ENCODE results near the gene MAGEA4. TPM values are rescaled to one million over a fixed set of nuclear protein-coding genes. Genes with fewer than 3 reads are reported as not detected.

MAGEA4 gene
- total RNA-seq, 1 donor from 2014 or later = not detected

GRCh38 chrX:151923648-151924047 lies 11.0 kb downstream of the MAGEA4 start:
- H3K27me3 Mint-ChIP-seq = no peaks in the 10 kb centered on the region
- no peak overlapping the region for H3K27ac Mint-ChIP-seq
- no peak overlapping the region for H3K4me3 Mint-ChIP-seq
- no peaks in the 10 kb centered on the region for H3K4me1 Mint-ChIP-seq (ENCODE audit: unreplicated experiment)
- no peak for TF ChIP-seq CTCF (conservative IDR thresholded peaks at IDR 0.05)
- DNase-seq (ENCODE audit: extremely low spot score, unreplicated experiment) = no peak
- H3K9me3 Mint-ChIP-seq = no peaks in the 10 kb centered on the region
- H3K36me3 Mint-ChIP-seq = no peaks in the 10 kb centered on the region

DNA sequence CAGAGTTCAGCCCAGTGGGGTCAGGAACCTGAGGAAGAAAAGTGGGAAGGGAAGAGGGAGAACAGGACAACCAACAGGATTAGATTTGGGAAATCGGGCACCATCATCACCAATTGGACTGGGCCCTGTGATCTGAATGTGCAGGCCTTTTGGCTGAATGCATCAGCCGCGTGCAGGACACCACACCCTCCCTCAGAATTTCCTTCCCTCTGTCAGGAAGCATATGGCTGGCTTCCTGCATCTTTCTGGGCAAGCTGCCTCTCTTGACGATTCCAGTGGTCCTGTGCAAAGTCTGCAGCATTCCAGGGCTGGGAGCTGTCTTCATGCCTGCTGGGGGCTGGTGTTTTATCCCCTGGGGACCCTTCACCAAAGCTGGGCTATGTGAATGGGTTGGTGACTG lies 16.4 kb downstream of the MAGEA4 start:
- no peaks in the 10 kb centered on the region for H3K9me3 Mint-ChIP-seq
- H3K4me1 Mint-ChIP-seq (ENCODE audit: unreplicated experiment) = no peaks in the 10 kb centered on the region
- no peak for TF ChIP-seq CTCF (conservative IDR thresholded peaks at IDR 0.05)
- H3K27ac Mint-ChIP-seq = no peak overlapping the region
- H3K4me3 Mint-ChIP-seq = no peak overlapping the region
- no peaks in the 10 kb centered on the region for H3K36me3 Mint-ChIP-seq
- no peak for DNase-seq (ENCODE audit: extremely low spot score, unreplicated experiment)
- H3K27me3 Mint-ChIP-seq = no peaks in the 10 kb centered on the region

DNA sequence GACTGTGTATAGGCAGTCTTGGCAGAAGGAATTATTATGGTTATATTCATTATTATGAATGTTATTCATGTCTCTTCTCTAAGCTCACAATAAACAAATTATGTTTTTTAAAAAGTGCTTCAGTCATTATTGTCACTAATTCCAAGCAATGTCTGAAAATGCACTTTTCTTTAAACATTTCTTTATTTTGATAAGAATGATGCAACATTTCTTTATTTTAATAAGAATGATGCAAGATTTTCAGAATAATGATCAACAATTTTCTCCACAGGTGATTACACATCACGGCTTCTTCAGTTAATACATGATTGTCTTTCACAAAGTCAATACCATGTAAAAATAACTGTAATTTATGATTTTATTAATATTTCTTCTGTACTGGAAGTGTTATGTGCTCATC lies 22.7 kb downstream of the MAGEA4 start:
- Mint-ChIP-seq H3K27ac (no peak overlapping the region), H3K4me3 (no peak overlapping the region), H3K4me1 (ENCODE audit: unreplicated experiment) (no peaks in the 10 kb centered on the region), H3K9me3 (no peaks in the 10 kb centered on the region), H3K27me3 (no peaks in the 10 kb centered on the region), H3K36me3 (no peaks in the 10 kb centered on the region)
- no peak for TF ChIP-seq CTCF (conservative IDR thresholded peaks at IDR 0.05)
- DNase-seq (ENCODE audit: extremely low spot score, unreplicated experiment) = no peak

DNA sequence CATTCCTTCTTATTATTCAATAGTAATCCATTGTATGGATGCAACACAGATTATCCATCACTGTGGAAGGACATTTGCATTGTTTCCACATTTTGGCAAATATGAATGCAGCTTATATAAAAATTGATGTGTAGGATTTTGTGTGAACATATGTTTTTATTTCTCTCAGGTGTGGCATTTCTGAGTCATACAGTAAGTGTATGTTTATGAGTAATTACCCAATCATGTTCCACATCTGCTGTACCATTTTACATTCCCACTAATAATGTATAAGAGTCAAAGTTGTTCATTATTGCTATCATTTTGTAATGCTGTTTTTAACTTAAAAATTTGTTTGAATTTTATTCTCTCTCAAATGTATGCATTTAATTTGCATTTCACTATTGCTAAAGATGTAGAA lies 25.5 kb downstream of the MAGEA4 start:
- Mint-ChIP-seq H3K27ac (no peak overlapping the region), H3K9me3 (no peaks in the 10 kb centered on the region), H3K27me3 (no peaks in the 10 kb centered on the region)

DNA sequence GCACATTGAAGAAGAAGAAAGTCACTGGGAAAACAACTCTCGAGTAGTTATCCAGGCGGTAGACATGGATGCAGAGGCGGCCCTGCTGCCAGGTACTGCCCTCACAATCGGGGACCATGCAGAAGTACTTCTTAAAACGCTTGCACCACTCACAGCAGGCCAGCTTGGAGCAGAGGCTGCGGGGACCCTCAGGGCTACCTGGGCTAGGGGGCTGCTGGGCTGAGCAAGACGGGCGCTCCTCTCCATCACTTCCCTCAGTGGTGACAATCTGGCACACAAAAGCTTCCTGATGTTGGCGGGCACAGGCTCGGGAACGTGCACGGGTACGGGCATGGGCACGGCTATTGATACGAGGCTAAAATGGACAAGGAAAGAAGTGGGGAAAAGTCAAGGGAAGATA lies 42.0 kb downstream of the MAGEA4 start:
- Mint-ChIP-seq H3K27ac (no peak overlapping the region), H3K9me3 (peaks cover under 1% of the 10 kb centered on the region), H3K36me3 (no peaks in the 10 kb centered on the region), H3K4me3 (no peak overlapping the region), H3K4me1 (ENCODE audit: unreplicated experiment) (no peaks in the 10 kb centered on the region), H3K27me3 (no peaks in the 10 kb centered on the region)
- TF ChIP-seq CTCF (conservative IDR thresholded peaks at IDR 0.05) = no peak
- peak; percentile 52 for DNase-seq (ENCODE audit: extremely low spot score, unreplicated experiment)

More for the DNA sequence above, 25.5 kb downstream of the MAGEA4 start:
- H3K4me3 Mint-ChIP-seq = no peak overlapping the region
- no peak for TF ChIP-seq CTCF (conservative IDR thresholded peaks at IDR 0.05)
- H3K4me1 Mint-ChIP-seq (ENCODE audit: unreplicated experiment) = no peaks in the 10 kb centered on the region
- DNase-seq (ENCODE audit: extremely low spot score, unreplicated experiment) = no peak
- no peaks in the 10 kb centered on the region for H3K36me3 Mint-ChIP-seq

DNA sequence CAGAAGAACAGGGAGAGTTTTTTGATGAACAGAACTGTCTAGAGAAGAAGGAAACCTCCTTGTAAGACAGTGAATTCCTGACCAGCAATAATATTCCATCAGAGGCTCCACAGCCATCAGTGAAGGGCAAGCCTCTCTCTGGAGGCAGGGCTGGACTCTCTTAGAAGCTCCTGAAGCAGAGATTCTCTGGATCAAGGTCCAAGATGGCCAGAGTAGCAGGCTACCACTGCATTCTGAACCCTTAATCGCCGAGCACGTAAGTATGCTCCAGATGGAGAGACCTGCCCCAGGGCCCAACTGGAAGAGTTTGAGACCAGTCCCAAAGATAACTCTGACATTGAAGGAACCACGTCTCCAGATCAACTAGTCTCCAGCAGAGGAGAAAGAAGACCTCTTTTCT lies 45.4 kb downstream of the MAGEA4 start:
- Mint-ChIP-seq H3K9me3 (peaks cover 5% of the 10 kb centered on the region), H3K36me3 (peaks cover 6% of the 10 kb centered on the region), H3K27ac (no peak overlapping the region), H3K4me1 (ENCODE audit: unreplicated experiment) (no peaks in the 10 kb centered on the region), H3K27me3 (no peaks in the 10 kb centered on the region), H3K4me3 (no peak overlapping the region)
- DNase-seq (ENCODE audit: extremely low spot score, unreplicated experiment) = peak; percentile 15
- no peak for TF ChIP-seq CTCF (conservative IDR thresholded peaks at IDR 0.05)

All from type B pancreatic cell (in vitro differentiated cells).